A673 (cell line): ENCODE results near the gene ZFP3. TPM values are rescaled to one million over a fixed set of nuclear protein-coding genes. Genes with fewer than 3 reads are reported as not detected.
"Not testable (repeated sequence)": the region's sequence is repeated elsewhere in the genome, so short reads cannot be mapped to it uniquely, and the experiment has no call there.

Experiments used
- BruUV-seq: library from RNA; stranded (reverse); fragments of 400-500 nt; replicated peaks from 2 replicates; lab custom pipeline; 2021; lab: Mats Ljungman, UMichigan
- CTCF ChIA-PET: fragments of 300-600 bp; sonication (Branson Sonifier 250); formaldehyde crosslinking; loops from one replicate; lab custom pipeline; 2022; ENCODE audit warnings: antibody characterized with exemption; lab: Charles Lee
- POLR2A ChIA-PET: fragments of 300-600 bp; sonication (Branson Sonifier 250); formaldehyde crosslinking; loops from one replicate; lab custom pipeline; 2022; ENCODE audit warnings: antibody characterized with exemption; ENCODE audit not compliant: low non-redundant PET; lab: Charles Lee
- DNase-seq: peaks from one replicate; pipeline ENCODE4 v3.0.0-alpha.2; 2015; ENCODE audit warnings: low spot score
- H3K27ac ChIP-seq: fragments of 200-600 bp; sonication (generic); 2 replicates; pipeline ENCODE4 v1.5.1; 2016; ENCODE audit warnings: mixed run types, low read depth, mild to moderate bottlenecking, mixed read lengths, antibody characterized with exemption, low read length; ENCODE audit not compliant: poor library complexity, severe bottlenecking
- H3K27me3 ChIP-seq: fragments of 200-600 bp; sonication (generic); replicated peaks from 2 replicates; pipeline ENCODE4 v1.6.1; 2017; ENCODE audit warnings: mixed run types, low read depth, mild to moderate bottlenecking, mixed read lengths, antibody characterized with exemption, low read length; ENCODE audit not compliant: insufficient read depth, poor library complexity
- H3K36me3 ChIP-seq: fragments of 200-600 bp; sonication (generic); 2 replicates; pipeline ENCODE4 v1.6.1; 2016; ENCODE audit warnings: mixed run types, mild to moderate bottlenecking, mixed read lengths, antibody characterized with exemption, low read length; ENCODE audit not compliant: insufficient read depth, poor library complexity, severe bottlenecking
- H3K4me1 ChIP-seq: fragments of 200-600 bp; sonication (generic); 2 replicates; pipeline ENCODE4 v1.6.1; 2017; ENCODE audit warnings: mixed run types, mild to moderate bottlenecking, mixed read lengths, antibody characterized with exemption, low read length; ENCODE audit not compliant: insufficient read depth, poor library complexity, severe bottlenecking
- H3K4me3 ChIP-seq: fragments of 200-600 bp; sonication (generic); 2 replicates; pipeline ENCODE4 v1.5.1; 2016; ENCODE audit warnings: low read depth, mixed run types, mild to moderate bottlenecking, mixed read lengths, low read length; ENCODE audit not compliant: poor library complexity, severe bottlenecking
- H3K9me3 ChIP-seq: fragments of 200-600 bp; sonication (generic); 2 replicates; pipeline ENCODE4 v1.6.1; 2016; ENCODE audit warnings: mixed run types, low read depth, mild to moderate bottlenecking, mixed read lengths, antibody characterized with exemption, low read length; ENCODE audit not compliant: poor library complexity, severe bottlenecking
- CTCF ChIP-seq: fragments of 300-800, 200-600 bp; sonication (generic); conservative IDR thresholded peaks from 2 replicates; pipeline ENCODE4 v1.5.1; 2017; ENCODE audit warnings: low read depth, mild to moderate bottlenecking, antibody characterized with exemption, low read length, moderate library complexity, mixed read lengths
- EZH2 ChIP-seq: fragments of 200-600 bp; sonication (generic); IDR thresholded peaks from 2 replicates; pipeline ENCODE4 v1.6.1; 2017; ENCODE audit warnings: borderline replicate concordance, low read depth, mild to moderate bottlenecking, mixed read lengths, antibody characterized with exemption, low read length; ENCODE audit not compliant: poor library complexity, severe bottlenecking
- intact Hi-C: fragments of 100-400 bp; cut with micrococcal nuclease; formaldehyde crosslinking; loops from one replicate; pipeline ENCODE4 v1.10.0; 2022; ENCODE audit not compliant: unreplicated experiment
- total RNA-seq: library from RNA; stranded (reverse); gene quantifications from 2 replicates; pipeline ENCODE4 v1.2.3, GENCODE V29; 2021

The ZFP3 gene
- total RNA-seq, 1 experiment from 2014 or later = 8.4 TPM

GRCh38 chr17:5134571-5134970 lies 56.3 kb downstream of the ZFP3 start:
- H3K36me3 ChIP-seq, DNase-seq, H3K9me3 ChIP-seq, H3K27ac ChIP-seq, H3K4me3 ChIP-seq, CTCF ChIA-PET, H3K27me3 ChIP-seq, H3K4me1 ChIP-seq, BruUV-seq, intact Hi-C loops: not testable (repeated sequence)
- POLR2A ChIA-PET = interaction anchor here (0.6 kb wide), 1 partner anchor 12 kb away, joined by 5 read pairs; no protein-coding TSS in a partner anchor

- H3K4me1 ChIP-seq, DNase-seq, intact Hi-C loops, POLR2A ChIA-PET, H3K9me3 ChIP-seq, H3K27ac ChIP-seq, BruUV-seq, H3K4me3 ChIP-seq, CTCF ChIA-PET, H3K27me3 ChIP-seq, H3K36me3 ChIP-seq: not testable (repeated sequence)
Observed at GRCh38 chr17:5135131-5135712, 57.0 kb downstream of the ZFP3 start.

- intact Hi-C loops = no loop called here
- BruUV-seq = no TSS peak
- CTCF ChIA-PET = no interaction called here
- Histone ChIP-seq H3K27ac (no peak overlapping the region), H3K27me3 (no peaks in the 10 kb centered on the region), H3K9me3 (no peaks in the 10 kb centered on the region), H3K4me3 (no peak overlapping the region), H3K36me3 (no peaks in the 10 kb centered on the region), H3K4me1 (no peaks in the 10 kb centered on the region)
- TF ChIP-seq CTCF = no peak
- no peak for TF ChIP-seq EZH2
- POLR2A ChIA-PET = no interaction called here
- no peak for DNase-seq
Observed at GRCh38 chr17:5135726-5136579, 57.7 kb downstream of the ZFP3 start.

- H3K9me3 ChIP-seq, H3K36me3 ChIP-seq, DNase-seq: not testable (repeated sequence)
Observed at GRCh38 chr17:5136580-5137412, 58.5 kb downstream of the ZFP3 start.

GRCh38 chr17:5137511-5138197 lies 59.4 kb downstream of the ZFP3 start:
- H3K27me3 ChIP-seq, H3K27ac ChIP-seq, H3K36me3 ChIP-seq, POLR2A ChIA-PET, BruUV-seq, CTCF ChIA-PET, H3K4me3 ChIP-seq, intact Hi-C loops, DNase-seq, H3K9me3 ChIP-seq, H3K4me1 ChIP-seq: not testable (repeated sequence)

More at GRCh38 chr17:5136580-5137412, 58.5 kb downstream of the ZFP3 start:
- H3K27ac ChIP-seq, CTCF ChIA-PET, H3K27me3 ChIP-seq, BruUV-seq, intact Hi-C loops, POLR2A ChIA-PET, H3K4me1 ChIP-seq, H3K4me3 ChIP-seq: not testable (repeated sequence)

GRCh38 chr17:5138198-5138544 lies 59.9 kb downstream of the ZFP3 start:
- H3K4me3 ChIP-seq, H3K27me3 ChIP-seq, CTCF ChIA-PET, intact Hi-C loops, POLR2A ChIA-PET, H3K36me3 ChIP-seq, H3K9me3 ChIP-seq, BruUV-seq, H3K27ac ChIP-seq, DNase-seq, H3K4me1 ChIP-seq: not testable (repeated sequence)
